ENCODE measurements around the gene MND1. TPM values are rescaled to one million over a fixed set of nuclear protein-coding genes. Genes with fewer than 3 reads are reported as not detected.
A peak's percentile ranks its signal among the peaks of the same experiment; 100 is the strongest.
"Not testable (repeated sequence)": the region's sequence is repeated elsewhere in the genome, so short reads cannot be mapped to it uniquely, and the experiment has no call there.

Gene MND1
- total and polyA plus RNA-seq, 2 donors from 2014 or later, result 0.98 to 1.5 TPM

DNA sequence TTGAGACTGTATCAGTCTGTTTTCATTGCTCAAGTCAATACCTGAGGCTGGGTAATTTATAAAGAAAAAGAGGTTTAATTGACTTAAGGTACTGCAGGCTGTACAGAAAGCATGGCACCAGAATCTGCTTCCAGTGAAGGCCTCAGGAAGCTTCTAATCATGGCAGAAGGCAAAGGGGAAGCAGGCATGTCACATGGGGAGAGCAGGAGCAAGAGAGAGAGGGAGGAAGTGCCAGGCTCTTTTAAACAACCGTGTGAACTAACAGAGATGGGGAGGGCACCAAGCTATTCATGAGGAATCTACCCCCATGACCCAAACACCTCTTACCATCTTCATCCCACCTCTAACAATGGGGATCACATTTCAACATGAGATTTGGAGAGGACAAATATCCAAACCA lies 114.5 kb downstream of the MND1 start:
- H3K36me3 ChIP-seq (ENCODE audit: control insufficient read depth in 2 of 3, insufficient read depth in 3 of 3, low read length in 3 of 3), result no peaks in the 10 kb centered on the region
- FAIRE-seq (no peak), DNase-seq (no peak)
- no peaks in the 10 kb centered on the region for H3K4me1 ChIP-seq (ENCODE audit: control insufficient read depth in 2 of 3, insufficient read depth in 2 of 3, low read depth in 1 of 3, low read length in 3 of 3)
- intact Hi-C loops (cut with DNase I), result no loop called here
- H3K27me3 ChIP-seq (ENCODE audit: control insufficient read depth, insufficient read depth, low read length), result no peaks in the 10 kb centered on the region
- no peak overlapping the region for H3K4me3 ChIP-seq (ENCODE audit: low read length in 3 of 3)
- no peak overlapping the region for H3K27ac ChIP-seq (ENCODE audit: low read depth in 2 of 2, low read length in 2 of 2)
- H3K9ac ChIP-seq (ENCODE audit: low read length in 3 of 3), result no peak overlapping the region
- no peaks in the 10 kb centered on the region for H3K9me3 ChIP-seq (ENCODE audit: control insufficient read depth in 2 of 3, insufficient read depth in 1 of 3, low read length in 3 of 3)
- TF ChIP-seq, protein P1, sequence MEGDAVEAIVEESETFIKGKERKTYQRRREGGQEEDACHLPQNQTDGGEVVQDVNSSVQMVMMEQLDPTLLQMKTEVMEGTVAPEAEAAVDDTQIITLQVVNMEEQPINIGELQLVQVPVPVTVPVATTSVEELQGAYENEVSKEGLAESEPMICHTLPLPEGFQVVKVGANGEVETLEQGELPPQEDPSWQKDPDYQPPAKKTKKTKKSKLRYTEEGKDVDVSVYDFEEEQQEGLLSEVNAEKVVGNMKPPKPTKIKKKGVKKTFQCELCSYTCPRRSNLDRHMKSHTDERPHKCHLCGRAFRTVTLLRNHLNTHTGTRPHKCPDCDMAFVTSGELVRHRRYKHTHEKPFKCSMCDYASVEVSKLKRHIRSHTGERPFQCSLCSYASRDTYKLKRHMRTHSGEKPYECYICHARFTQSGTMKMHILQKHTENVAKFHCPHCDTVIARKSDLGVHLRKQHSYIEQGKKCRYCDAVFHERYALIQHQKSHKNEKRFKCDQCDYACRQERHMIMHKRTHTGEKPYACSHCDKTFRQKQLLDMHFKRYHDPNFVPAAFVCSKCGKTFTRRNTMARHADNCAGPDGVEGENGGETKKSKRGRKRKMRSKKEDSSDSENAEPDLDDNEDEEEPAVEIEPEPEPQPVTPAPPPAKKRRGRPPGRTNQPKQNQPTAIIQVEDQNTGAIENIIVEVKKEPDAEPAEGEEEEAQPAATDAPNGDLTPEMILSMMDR (IDR thresholded peaks at IDR 0.05; ENCODE audit: borderline replicate concordance, extremely low read depth, insufficient read depth), result no peak

DNA sequence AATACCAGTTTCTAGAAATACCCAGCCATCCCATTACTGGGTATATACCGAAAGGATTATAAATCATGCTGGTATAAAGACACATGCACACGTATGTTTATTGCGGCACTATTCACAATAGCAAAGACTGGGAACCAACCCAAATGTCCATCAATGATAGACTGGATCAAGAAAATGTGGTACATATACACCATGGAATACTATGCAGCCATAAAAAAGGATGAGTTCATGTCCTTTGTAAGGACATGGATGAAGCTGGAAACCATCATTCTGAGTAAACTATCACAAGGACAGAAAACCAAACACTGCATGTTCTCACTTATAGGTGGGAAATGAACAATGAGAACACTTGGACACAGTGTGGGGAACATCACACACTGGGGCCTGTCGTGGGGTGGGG lies 117.1 kb downstream of the MND1 start:
- FAIRE-seq; DNase-seq; H3K36me3 ChIP-seq (ENCODE audit: control insufficient read depth in 2 of 3, insufficient read depth in 3 of 3, low read length in 3 of 3); H3K27ac ChIP-seq (ENCODE audit: low read depth in 2 of 2, low read length in 2 of 2); H3K27me3 ChIP-seq (ENCODE audit: control insufficient read depth, insufficient read depth, low read length); H3K4me3 ChIP-seq (ENCODE audit: low read length in 3 of 3); H3K9me3 ChIP-seq (ENCODE audit: control insufficient read depth in 2 of 3, insufficient read depth in 1 of 3, low read length in 3 of 3); H3K4me1 ChIP-seq (ENCODE audit: control insufficient read depth in 2 of 3, insufficient read depth in 2 of 3, low read depth in 1 of 3, low read length in 3 of 3); H3K9ac ChIP-seq (ENCODE audit: low read length in 3 of 3): not testable (repeated sequence)
- intact Hi-C loops (cut with DNase I), result loop anchor here (10.0 kb wide), 1 partner anchor 113 kb away; no protein-coding TSS in a partner anchor

DNA sequence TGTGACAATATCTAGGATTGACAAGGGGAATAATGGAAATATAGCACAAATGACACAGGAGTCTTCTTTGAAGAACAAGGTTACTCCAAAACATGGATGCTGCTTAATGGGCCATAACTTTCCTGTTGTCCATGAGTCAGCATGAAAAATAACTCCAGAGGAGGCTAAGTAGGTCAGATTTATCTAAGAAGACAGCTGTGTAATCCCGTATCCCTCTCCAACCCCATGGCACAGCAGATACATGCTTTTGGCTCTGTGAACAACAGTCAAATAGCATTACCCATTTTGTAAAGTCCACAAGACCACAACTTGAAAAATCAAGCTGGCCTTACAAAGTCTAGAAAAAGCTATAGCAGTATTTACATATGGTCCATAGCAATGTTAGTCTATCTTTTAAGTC lies 119.6 kb downstream of the MND1 start:
- Histone ChIP-seq H3K4me3 (ENCODE audit: low read length in 3 of 3) (no peak overlapping the region), H3K36me3 (ENCODE audit: control insufficient read depth in 2 of 3, insufficient read depth in 3 of 3, low read length in 3 of 3) (no peaks in the 10 kb centered on the region), H3K9ac (ENCODE audit: low read length in 3 of 3) (no peak overlapping the region), H3K4me1 (ENCODE audit: control insufficient read depth in 2 of 3, insufficient read depth in 2 of 3, low read depth in 1 of 3, low read length in 3 of 3) (peaks cover 0 to 8% (median 8%) of the 10 kb centered on the region in 3 donors), H3K27ac (ENCODE audit: low read depth in 2 of 2, low read length in 2 of 2) (no peak overlapping the region), H3K9me3 (ENCODE audit: control insufficient read depth in 2 of 3, insufficient read depth in 1 of 3, low read length in 3 of 3) (no peaks in the 10 kb centered on the region), H3K27me3 (ENCODE audit: control insufficient read depth, insufficient read depth, low read length) (no peaks in the 10 kb centered on the region)
- FAIRE-seq (no peak), DNase-seq (peak in 2 of 5 donors; percentile 77 to 84)
- TF ChIP-seq, protein P1 (IDR thresholded peaks at IDR 0.05; ENCODE audit: borderline replicate concordance, extremely low read depth, insufficient read depth), result no peak
- intact Hi-C loops (cut with DNase I), result loop anchor here (10.0 kb wide), 1 partner anchor 111 kb away; no protein-coding TSS in a partner anchor

Other genes with a start within 250 kb of the MND1 start
- gene TRIM2, start 140.2 kb upstream of the MND1 start, total RNA-seq, result 122 TPM
- gene TRIM2, start 140.2 kb upstream of the MND1 start, polyA plus RNA-seq (ENCODE audit: insufficient read depth, low read depth, low replicate concordance), result 23.3 TPM
- 17.0 TPM for gene TMEM131L, start 121.7 kb downstream of the MND1 start, total RNA-seq
- 3.0 TPM for gene TMEM131L, start 121.7 kb downstream of the MND1 start, polyA plus RNA-seq (ENCODE audit: insufficient read depth, low read depth, low replicate concordance)